HG02973 (cell line): ENCODE measurements around the gene CD3E.

Source experiments
- ATAC-seq: cut with Tn5 transposase; IDR thresholded peaks from one replicate; pipeline ENCODE4 v1.9.1; 2021; ENCODE audit warnings: moderate library complexity; ENCODE audit not compliant: unreplicated experiment

The CD3E gene

GRCh38 chr11:118321386-118322082 lies 17.0 kb downstream of the CD3E start:
- ATAC-seq: no peak

GRCh38 chr11:118322721-118323120 lies 18.2 kb downstream of the CD3E start:
- no peak for ATAC-seq

- no peak for ATAC-seq
Measured at GRCh38 chr11:118325283-118325682, 20.8 kb downstream of the CD3E start.

GRCh38 chr11:118328745-118329144 lies 24.2 kb downstream of the CD3E start:
- ATAC-seq: no peak

GRCh38 chr11:118334745-118335144 lies 30.2 kb downstream of the CD3E start:
- no peak for ATAC-seq

- ATAC-seq: no peak
Measured at GRCh38 chr11:118338637-118339061, 34.1 kb downstream of the CD3E start.

- ATAC-seq: no peak
Measured at GRCh38 chr11:118339281-118339961, 34.9 kb downstream of the CD3E start.

- no peak for ATAC-seq
Measured at GRCh38 chr11:118340449-118340848, 35.9 kb downstream of the CD3E start.

- no peak for ATAC-seq
Measured at GRCh38 chr11:118341261-118341660, 36.7 kb downstream of the CD3E start.

- no peak for ATAC-seq
Measured at GRCh38 chr11:118341815-118342489, 37.4 kb downstream of the CD3E start.

GRCh38 chr11:118342503-118343161 lies 38.1 kb downstream of the CD3E start, which contains the start of gene CD3D:
TSS of gene CD3D (minus strand) at chr11:118342705. CDS start at chr11:118342607, 98 bp downstream.
- ATAC-seq: no peak

GRCh38 chr11:118343248-118343647 lies 38.7 kb downstream of the CD3E start:
- ATAC-seq: no peak

- ATAC-seq: no peak
Measured at GRCh38 chr11:118343981-118344515, 39.5 kb downstream of the CD3E start, which contains the start of gene CD3G. TSS of gene CD3G (plus strand) at chr11:118344344. CDS start at chr11:118344424, 80 bp downstream.

- no peak for ATAC-seq
Measured at GRCh38 chr11:118349475-118349874, 44.9 kb downstream of the CD3E start.

- no peak for ATAC-seq
Measured at GRCh38 chr11:118353084-118353710, 48.7 kb downstream of the CD3E start.

GRCh38 chr11:118358071-118358470 lies 53.5 kb downstream of the CD3E start:
- no peak for ATAC-seq

- peak; percentile 86 for ATAC-seq
Measured at GRCh38 chr11:118359295-118359958, 54.9 kb downstream of the CD3E start, which contains the start of gene UBE4A. TSS of gene UBE4A (plus strand) at chr11:118359600. CDS start at chr11:118365081, 5,481 bp downstream.

- ATAC-seq: no peak
Measured at GRCh38 chr11:118364956-118365615, 60.6 kb downstream of the CD3E start.
